ENCODE results near the gene POLR3A. TPM values are rescaled to one million over a fixed set of nuclear protein-coding genes. Genes with fewer than 3 reads are reported as not detected.

POLR3A gene
- total and polyA plus RNA-seq, 2 donors (not counting 1 experiment from before 2014, with no cell fraction given): 11.6 to 16.8 TPM

- Histone ChIP-seq H3K27ac (ENCODE audit: insufficient read depth, low read length) (no peak overlapping the region), H3K4me1 (ENCODE audit: control insufficient read depth, extremely low read depth, insufficient read depth, low read length) (peaks cover 4% of the 10 kb centered on the region), H2AFZ (ENCODE audit: low read length) (no peak overlapping the region), H3K9ac (ENCODE audit: insufficient read depth, low read length) (no peak overlapping the region), H3K36me3 (ENCODE audit: control insufficient read depth, insufficient read depth, low read length) (no peaks in the 10 kb centered on the region), H3K27me3 (ENCODE audit: control insufficient read depth, insufficient read depth, low read length) (no peaks in the 10 kb centered on the region), H3K4me3 (replicated peaks in 1 of 4; ENCODE audit: control extremely low read depth in 1 of 4, insufficient read depth in 1 of 4, low read depth in 3 of 4, low read length in 4 of 4) (no peak overlapping the region), H4K20me1 (ENCODE audit: control insufficient read depth, extremely low read depth, insufficient read depth, low read length) (no peaks in the 10 kb centered on the region), H3K4me2 (ENCODE audit: extremely low read depth, insufficient read depth, low read length) (no peak overlapping the region), H3K79me2 (ENCODE audit: control insufficient read depth, insufficient read depth, low read length) (no peaks in the 10 kb centered on the region), H3K9me3 (ENCODE audit: control insufficient read depth, insufficient read depth, low read depth, low read length) (no peaks in the 10 kb centered on the region)
- TF ChIP-seq CTCF (conservative IDR thresholded peaks at IDR 0.05 in 1 of 2, IDR thresholded peaks at IDR 0.05 in 1 of 2; ENCODE audit: low read depth in 1 of 2, low read length in 2 of 2) (no peak), EZH2 (IDR thresholded peaks at IDR 0.05; ENCODE audit: low read length, missing control alignments) (no peak)
- no peak for DNase-seq (ENCODE audit: low read depth in 2 of 2)
Measured at GRCh38 chr10:78058562-78058961, 29.2 kb upstream of the POLR3A start.

GRCh38 chr10:78053211-78053868, 24.0 kb upstream of the POLR3A start:
- H2AFZ ChIP-seq (ENCODE audit: low read length): no peak overlapping the region
- no peak overlapping the region for H3K4me3 ChIP-seq (replicated peaks in 1 of 4; ENCODE audit: control extremely low read depth in 1 of 4, insufficient read depth in 1 of 4, low read depth in 3 of 4, low read length in 4 of 4)
- TF ChIP-seq CTCF (conservative IDR thresholded peaks at IDR 0.05 in 1 of 2, IDR thresholded peaks at IDR 0.05 in 1 of 2; ENCODE audit: low read depth in 1 of 2, low read length in 2 of 2) (no peak), EZH2 (IDR thresholded peaks at IDR 0.05; ENCODE audit: low read length, missing control alignments) (no peak)
- H3K4me2 ChIP-seq (ENCODE audit: extremely low read depth, insufficient read depth, low read length): peak overlapping the region; percentile 17
- peak; percentile 67 to 80 for DNase-seq (ENCODE audit: low read depth in 2 of 2)
- peaks cover 9% of the 10 kb centered on the region for H3K4me1 ChIP-seq (ENCODE audit: control insufficient read depth, extremely low read depth, insufficient read depth, low read length)
- H3K9ac ChIP-seq (ENCODE audit: insufficient read depth, low read length): no peak overlapping the region
- H3K27me3 ChIP-seq (ENCODE audit: control insufficient read depth, insufficient read depth, low read length): no peaks in the 10 kb centered on the region
- no peaks in the 10 kb centered on the region for H3K9me3 ChIP-seq (ENCODE audit: control insufficient read depth, insufficient read depth, low read depth, low read length)
- peak overlapping the region; percentile 56 for H3K27ac ChIP-seq (ENCODE audit: insufficient read depth, low read length)
- H3K79me2 ChIP-seq (ENCODE audit: control insufficient read depth, insufficient read depth, low read length): no peaks in the 10 kb centered on the region
- H3K36me3 ChIP-seq (ENCODE audit: control insufficient read depth, insufficient read depth, low read length): no peaks in the 10 kb centered on the region
- no peaks in the 10 kb centered on the region for H4K20me1 ChIP-seq (ENCODE audit: control insufficient read depth, extremely low read depth, insufficient read depth, low read length)

- Histone ChIP-seq H3K4me1 (ENCODE audit: control insufficient read depth, extremely low read depth, insufficient read depth, low read length) (peaks cover 14% of the 10 kb centered on the region), H3K27ac (ENCODE audit: insufficient read depth, low read length) (no peak overlapping the region), H3K4me2 (ENCODE audit: extremely low read depth, insufficient read depth, low read length) (no peak overlapping the region), H3K79me2 (ENCODE audit: control insufficient read depth, insufficient read depth, low read length) (no peaks in the 10 kb centered on the region), H3K36me3 (ENCODE audit: control insufficient read depth, insufficient read depth, low read length) (no peaks in the 10 kb centered on the region), H3K4me3 (replicated peaks in 1 of 4; ENCODE audit: control extremely low read depth in 1 of 4, insufficient read depth in 1 of 4, low read depth in 3 of 4, low read length in 4 of 4) (no peak overlapping the region), H2AFZ (ENCODE audit: low read length) (no peak overlapping the region), H3K27me3 (ENCODE audit: control insufficient read depth, insufficient read depth, low read length) (no peaks in the 10 kb centered on the region), H3K9me3 (ENCODE audit: control insufficient read depth, insufficient read depth, low read depth, low read length) (no peaks in the 10 kb centered on the region), H4K20me1 (ENCODE audit: control insufficient read depth, extremely low read depth, insufficient read depth, low read length) (no peaks in the 10 kb centered on the region), H3K9ac (ENCODE audit: insufficient read depth, low read length) (no peak overlapping the region)
- DNase-seq (ENCODE audit: low read depth in 2 of 2): no peak
- no peak for TF ChIP-seq EZH2 (IDR thresholded peaks at IDR 0.05; ENCODE audit: low read length, missing control alignments)
- TF ChIP-seq CTCF (conservative IDR thresholded peaks at IDR 0.05 in 1 of 2, IDR thresholded peaks at IDR 0.05 in 1 of 2; ENCODE audit: low read depth in 1 of 2, low read length in 2 of 2): no peak
Measured at GRCh38 chr10:78049851-78050250, 20.5 kb upstream of the POLR3A start.

Data from fibroblast of lung (primary cell).